GM19468 (cell line): Measurements from ENCODE around the gene GABRA6.

Experiments used
- ATAC-seq: cut with Tn5 transposase; IDR thresholded peaks from one replicate; pipeline ENCODE4 v1.9.1; 2021; ENCODE audit warnings: mild to moderate bottlenecking, moderate library complexity, moderate number of reproducible peaks; ENCODE audit not compliant: unreplicated experiment; ENCODE audit errors: extremely low read depth

The GABRA6 gene

GRCh38 chr5:161745392-161745791 is 59.9 kb downstream of the GABRA6 start:
- no peak for ATAC-seq

- ATAC-seq, result no peak
Observed at GRCh38 chr5:161751265-161751664, 65.7 kb downstream of the GABRA6 start.
